Upper lobe of left lung (tissue), 6 donors: ENCODE measurements around the gene MRPS33. TPM values are rescaled to one million over a fixed set of nuclear protein-coding genes. Genes with fewer than 3 reads are reported as not detected.

Experiments
- ATAC-seq, 2 donors: fragments of 200-7000 bp; cut with Tn5 transposase; one replicate each; pipeline ENCODE4 v1.9.1; 2022; ENCODE audit warnings: mild to moderate bottlenecking in 2 of 2, moderate library complexity in 2 of 2; ENCODE audit not compliant: low FRiP score in 2 of 2
- DNase-seq, 2 donors: peaks; one replicate each; pipeline ENCODE4 v3.0.0-alpha.2; 2019 to 2020
- H3K27ac ChIP-seq, 4 donors: fragments of 200-600 bp; sonication (generic); one replicate each; pipeline ENCODE4 v1.5.1; 2016 to 2019
- H3K27me3 ChIP-seq, 4 donors: fragments of 200-600 bp; sonication (generic); one replicate each; pipeline ENCODE4 v1.5.1; 2017 to 2019
- H3K36me3 ChIP-seq, 4 donors: fragments of 200-600 bp; sonication (generic); one replicate each; pipeline ENCODE4 v1.5.1; 2016 to 2019
- H3K4me1 ChIP-seq, 4 donors: fragments of 200-600 bp; sonication (generic); one replicate each; pipeline ENCODE4 v1.5.1; 2018 to 2019
- H3K4me3 ChIP-seq, 4 donors: fragments of 200-600 bp; sonication (generic); one replicate each; pipeline ENCODE4 v1.5.1; 2017 to 2019; ENCODE audit warnings: mild to moderate bottlenecking in 2 of 4, moderate library complexity in 1 of 4
- H3K9me3 ChIP-seq, 4 donors: fragments of 200-600 bp; sonication (generic); one replicate each; pipeline ENCODE4 v1.5.1; 2018 to 2019
- CTCF ChIP-seq, 6 experiments: fragments of 450-650 bp in 4 of 6; fragments of 200-600 bp in 2 of 6; sonication (generic) in 2 of 6; IDR thresholded peaks; one replicate each; pipeline ENCODE4 v1.5.1; 2016 to 2019; ENCODE audit warnings: antibody characterized with exemption in 6 of 6
- EP300 ChIP-seq, 4 donors: sonication (generic); formaldehyde crosslinking; IDR thresholded peaks; one replicate each; pipeline ENCODE4 v1.5.1; 2017; ENCODE audit warnings: antibody characterized with exemption in 4 of 4, control low read depth in 2 of 4
- POLR2A ChIP-seq, 4 donors: fragments of 450-650 bp; IDR thresholded peaks; one replicate each; pipeline ENCODE4 v1.5.1; 2016 to 2017; ENCODE audit warnings: antibody characterized with exemption in 4 of 4, mild to moderate bottlenecking in 2 of 4
- POLR2AphosphoS5 ChIP-seq, 2 donors: sonication (generic); formaldehyde crosslinking; IDR thresholded peaks; one replicate each; pipeline ENCODE4 v1.5.1; 2017; ENCODE audit warnings: antibody characterized with exemption in 2 of 2
- WGBS, 2 donors: methylation state at CpG; one replicate each; pipeline ENCODE4 v1.1.5; 2017 to 2018; 5-methylcytosine and 5-hydroxymethylcytosine counted together
- total RNA-seq, 6 donors: library from RNA; depleted of rRNA in 4 of 6; stranded (reverse); fragments of >200 nt in 4 of 6; gene quantifications; one replicate each; pipeline versions ENCODE4 v1.1.0 to v1.2.1, GENCODE V29; 2016 to 2021
- donor health status: DM: no; HTN: no; CAD: no; lungs with moderate emphysema.
- donor health status: DM: no; HTN: yes; CAD: no; lungs with severe emphysema.

Gene MRPS33
- total RNA-seq, 6 donors from 2014 or later: under 0.01 to 32.7 (median 18.1) TPM

GRCh38 chr7:141012696-141013344, 1.9 kb downstream of the MRPS33 start:
- DNase-seq: no peak
- no peak for ATAC-seq

GRCh38 chr7:141012044-141012685, 2.6 kb downstream of the MRPS33 start:
- DNase-seq (peak in 1 of 2 donors; percentile 56), ATAC-seq (peak; percentile 36 to 40)
- Histone ChIP-seq H3K4me3 (no peak overlapping the region), H3K9me3 (no peaks in the 10 kb centered on the region), H3K4me1 (peaks cover 11 to 15% (median 13%) of the 10 kb centered on the region in 4 donors), H3K27me3 (no peaks in the 10 kb centered on the region), H3K27ac (no peak overlapping the region), H3K36me3 (peaks cover 0 to 26% (median 9%) of the 10 kb centered on the region in 4 donors)
- 23 to 28% methylated on average over 3 of the region's 3 CpGs for WGBS, 2 donors
- TF ChIP-seq EP300 (IDR thresholded peaks at IDR 0.05): no peak
- peak in 5 of 6 experiments; percentile 38 to 58 (median 55) for TF ChIP-seq CTCF (IDR thresholded peaks at IDR 0.05)

More at GRCh38 chr7:141012696-141013344, 1.9 kb downstream of the MRPS33 start:
- TF ChIP-seq EP300 (IDR thresholded peaks at IDR 0.05): no peak
- TF ChIP-seq POLR2A (IDR thresholded peaks at IDR 0.05): no peak
- no peak for TF ChIP-seq CTCF (IDR thresholded peaks at IDR 0.05)
- TF ChIP-seq POLR2AphosphoS5 (IDR thresholded peaks at IDR 0.05): no peak
- peaks cover 11 to 15% (median 13%) of the 10 kb centered on the region in 4 donors for H3K4me1 ChIP-seq
- 73 to 90% methylated on average over 2 of the region's 2 CpGs for WGBS, 2 donors
- no peaks in the 10 kb centered on the region for H3K9me3 ChIP-seq
- peaks cover 0 to 22% (median 7%) of the 10 kb centered on the region in 4 donors for H3K36me3 ChIP-seq
- H3K27me3 ChIP-seq: no peaks in the 10 kb centered on the region
- H3K4me3 ChIP-seq: no peak overlapping the region
- no peak overlapping the region for H3K27ac ChIP-seq

GRCh38 chr7:141011443-141011842, 3.3 kb downstream of the MRPS33 start:
- no peak for DNase-seq
- 75 to 77% methylated on average over 4 of the region's 4 CpGs for WGBS, 2 donors
- no peak for TF ChIP-seq POLR2AphosphoS5 (IDR thresholded peaks at IDR 0.05)
- Histone ChIP-seq H3K27me3 (no peaks in the 10 kb centered on the region), H3K4me1 (peaks cover 11 to 15% (median 13%) of the 10 kb centered on the region in 4 donors), H3K4me3 (no peak overlapping the region), H3K36me3 (peaks cover 0 to 33% (median 9%) of the 10 kb centered on the region in 4 donors), H3K27ac (no peak overlapping the region), H3K9me3 (no peaks in the 10 kb centered on the region)
- no peak for ATAC-seq

- H3K4me1 ChIP-seq: no peaks in the 10 kb centered on the region
- 73 to 75% methylated on average over 8 of the region's 8 CpGs for WGBS, 2 donors
- H3K27me3 ChIP-seq: no peaks in the 10 kb centered on the region
- ATAC-seq (no peak), DNase-seq (no peak)
- no peak for TF ChIP-seq CTCF (IDR thresholded peaks at IDR 0.05)
- TF ChIP-seq POLR2AphosphoS5 (IDR thresholded peaks at IDR 0.05): no peak
- TF ChIP-seq EP300 (IDR thresholded peaks at IDR 0.05): no peak
- TF ChIP-seq POLR2A (IDR thresholded peaks at IDR 0.05): no peak
- no peak overlapping the region for H3K27ac ChIP-seq
- no peaks in the 10 kb centered on the region for H3K9me3 ChIP-seq
- H3K4me3 ChIP-seq: no peak overlapping the region
- H3K36me3 ChIP-seq: peaks cover 0 to 31% (median 5%) of the 10 kb centered on the region in 4 donors
Observed at GRCh38 chr7:141003172-141004065, 11.3 kb downstream of the MRPS33 start.

- H3K27me3 ChIP-seq: no peaks in the 10 kb centered on the region
- ATAC-seq (no peak), DNase-seq (no peak)
- H3K36me3 ChIP-seq: peaks cover 0 to 14% (median 0%) of the 10 kb centered on the region in 4 donors
- H3K27ac ChIP-seq: no peak overlapping the region
- no peaks in the 10 kb centered on the region for H3K9me3 ChIP-seq
- no peaks in the 10 kb centered on the region for H3K4me1 ChIP-seq
- no peak overlapping the region for H3K4me3 ChIP-seq
- WGBS, 2 donors: 53 to 55% methylated on average over 1 of the region's 1 CpG
- TF ChIP-seq POLR2AphosphoS5 (IDR thresholded peaks at IDR 0.05) (no peak), EP300 (IDR thresholded peaks at IDR 0.05) (no peak)
Observed at GRCh38 chr7:141001546-141001945, 13.2 kb downstream of the MRPS33 start.
